Smooth muscle cell of the brain vasculature (primary cell): ENCODE results near the gene SDK1.

ENCODE experiments used
- DNase-seq: peaks from one replicate; pipeline ENCODE4 v3.0.0-alpha.2; 2012; ENCODE audit warnings: low read depth, low spot score

The SDK1 gene

DNA sequence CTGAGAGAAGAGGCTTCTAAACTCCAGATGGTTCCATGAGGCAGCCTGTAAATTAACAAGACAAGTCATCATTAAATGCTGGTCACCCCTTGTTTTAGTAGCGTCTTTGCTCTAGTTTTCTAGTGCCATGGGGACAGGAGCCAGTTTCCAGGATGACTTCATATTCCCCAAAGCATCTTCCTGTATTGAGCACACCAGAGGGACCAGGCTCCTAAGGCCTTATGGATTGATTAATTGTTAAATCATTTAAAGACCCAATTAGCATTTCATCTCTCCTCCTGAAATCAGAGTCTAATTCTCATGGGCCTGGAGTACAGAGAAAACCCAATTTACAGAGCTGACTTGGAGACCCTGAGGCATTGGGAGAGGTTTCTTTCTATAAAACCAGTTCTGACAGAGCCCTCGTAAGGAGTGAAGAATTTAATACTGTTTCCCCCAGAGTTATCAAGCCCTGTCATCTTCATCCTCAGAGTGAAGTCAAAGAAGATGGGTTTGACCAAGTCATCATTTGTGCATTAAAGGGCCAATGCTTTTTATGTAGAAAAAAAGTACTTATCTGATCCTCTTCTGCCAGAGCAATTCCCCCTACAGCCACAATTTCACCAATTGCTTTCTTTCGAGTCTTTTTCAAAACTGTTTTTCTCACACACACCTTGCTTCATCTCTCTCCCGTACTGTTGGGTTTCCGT is 678.7 kb downstream of the SDK1 start:
- DNase-seq, result no peak

DNA sequence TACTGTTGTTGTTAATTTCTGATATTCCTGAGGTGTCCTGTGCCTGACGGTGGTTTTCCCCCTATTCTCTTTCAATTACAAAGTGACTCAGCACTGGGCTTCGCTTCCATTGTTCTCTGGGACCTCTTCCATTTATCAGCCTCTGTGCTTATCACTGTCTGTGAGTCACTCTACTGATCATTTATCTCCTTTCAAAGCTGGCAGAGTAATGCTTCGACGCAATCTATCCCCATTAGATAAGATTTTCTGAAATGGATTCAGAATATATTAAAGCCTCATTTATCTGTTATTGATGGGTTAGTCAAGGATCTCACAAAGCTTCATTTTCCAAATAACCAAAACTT is 679.2 kb downstream of the SDK1 start:
- no peak for DNase-seq

DNA sequence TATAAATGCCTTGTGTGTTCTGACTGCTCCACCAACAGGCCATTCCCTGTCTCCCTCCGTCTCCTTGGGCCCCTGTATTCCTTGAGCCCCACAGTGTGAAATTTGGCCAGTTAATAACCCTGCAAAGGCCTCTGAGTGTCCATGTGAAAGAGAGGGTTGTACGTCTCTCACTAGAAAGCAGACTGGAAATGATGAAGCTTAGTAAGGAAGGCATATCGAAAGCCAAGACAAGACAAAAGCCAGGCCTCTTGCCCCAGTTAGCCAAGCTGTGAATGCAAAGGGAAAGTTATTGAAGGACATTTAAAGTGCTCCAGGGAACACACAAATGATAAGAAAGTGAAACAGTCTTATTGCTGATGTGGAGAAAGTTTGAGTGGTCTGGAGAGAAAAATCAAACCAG is 680.2 kb downstream of the SDK1 start:
- DNase-seq, result no peak

DNA sequence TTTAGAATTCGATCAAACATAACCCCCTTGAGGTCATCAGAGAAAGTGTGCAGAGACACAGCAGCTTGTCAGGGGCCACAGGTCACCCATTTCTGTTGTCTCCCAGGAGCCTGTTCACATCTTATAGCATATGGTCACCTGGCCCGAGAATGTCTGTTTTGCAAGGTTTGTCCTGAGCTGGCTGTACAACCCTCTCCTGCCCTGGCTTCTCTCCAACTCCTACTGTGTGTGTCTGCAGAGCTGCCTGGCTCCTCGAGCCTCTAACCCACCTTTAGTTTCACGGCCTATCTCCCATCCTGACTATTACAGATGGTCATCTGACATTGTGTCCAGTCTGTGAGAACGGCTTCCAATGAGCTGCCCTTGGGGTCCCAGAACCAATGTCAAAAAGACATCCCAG is 683.4 kb downstream of the SDK1 start:
- no peak for DNase-seq

- no peak for DNase-seq
Measured at GRCh38 chr7:3986927-3987326, 685.9 kb downstream of the SDK1 start.

DNA sequence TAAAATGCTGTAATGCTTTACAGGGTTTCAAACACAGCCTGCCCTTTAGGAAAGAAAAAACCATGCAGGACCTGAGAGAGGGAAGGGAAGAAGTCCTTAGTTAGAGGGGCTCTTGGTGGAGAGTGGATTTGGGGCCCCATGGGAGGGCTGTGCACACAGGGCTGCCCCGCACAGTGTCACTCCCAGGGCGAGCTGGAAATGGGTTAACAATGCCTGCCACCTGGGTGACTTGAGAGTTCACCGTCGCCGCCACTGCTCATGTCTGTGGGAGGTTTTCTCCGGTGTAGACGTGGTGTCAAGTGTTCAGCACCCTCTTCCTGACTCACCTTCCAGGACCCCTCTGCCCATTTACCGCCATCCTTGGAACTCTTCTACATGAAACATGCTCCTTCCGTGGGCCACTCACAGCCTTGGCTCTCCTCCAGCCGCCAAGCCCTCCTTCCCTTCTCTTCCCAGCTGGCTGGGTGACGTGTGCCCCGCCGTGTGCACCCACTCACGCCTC is 686.4 kb downstream of the SDK1 start:
- DNase-seq, result no peak

- no peak for DNase-seq
Measured at GRCh38 chr7:3989723-3990122, 688.7 kb downstream of the SDK1 start.

GRCh38 chr7:3991731-3992231 is 690.7 kb downstream of the SDK1 start:
- DNase-seq, result no peak

GRCh38 chr7:3992841-3993240 is 691.8 kb downstream of the SDK1 start:
- DNase-seq, result no peak

- DNase-seq, result no peak
Measured at GRCh38 chr7:3994764-3995163, 693.7 kb downstream of the SDK1 start.

DNA sequence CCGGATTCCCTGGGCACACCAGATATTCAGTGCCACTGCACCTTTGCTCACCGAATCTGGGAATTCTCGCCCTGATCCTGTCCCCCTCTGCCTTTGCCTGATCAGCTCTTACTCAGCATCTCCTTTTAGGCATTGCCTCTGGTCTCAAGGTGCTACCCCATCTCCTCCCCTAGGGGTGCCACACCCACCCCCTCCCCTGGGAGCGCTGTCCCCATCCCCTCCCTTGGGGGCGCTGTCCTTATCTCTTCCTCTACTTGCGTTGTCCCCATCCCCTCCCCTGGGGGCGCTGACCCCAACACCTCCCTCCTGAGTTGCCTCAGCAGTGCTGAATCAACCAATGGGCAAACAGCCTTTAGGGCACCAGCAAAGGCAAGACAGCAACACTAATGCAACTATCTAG is 694.1 kb downstream of the SDK1 start:
- DNase-seq, result no peak

GRCh38 chr7:3998060-3998459 is 697.0 kb downstream of the SDK1 start:
- no peak for DNase-seq

GRCh38 chr7:4000139-4000538 is 699.1 kb downstream of the SDK1 start:
- DNase-seq, result no peak

DNA sequence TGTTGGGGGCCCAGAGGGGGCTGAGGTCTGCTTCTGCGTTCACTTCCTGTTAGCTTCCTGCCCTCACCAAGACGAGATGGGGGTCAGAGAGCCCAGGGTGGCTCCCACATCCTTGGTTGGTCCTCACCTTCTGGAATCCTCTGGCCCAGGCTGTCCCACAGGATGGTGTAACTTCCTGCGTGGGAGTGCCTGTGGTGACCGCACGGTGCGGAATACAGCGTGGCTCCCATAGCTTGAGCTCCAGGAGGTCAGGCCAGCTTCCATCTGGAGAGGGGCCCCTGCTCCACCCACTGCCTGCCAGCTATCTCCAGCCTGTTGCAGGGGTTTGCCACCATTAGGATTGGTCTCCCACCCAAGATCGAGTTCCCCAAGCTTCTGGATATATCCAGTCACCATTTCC is 699.9 kb downstream of the SDK1 start:
- DNase-seq, result no peak

GRCh38 chr7:4001742-4002141 is 700.7 kb downstream of the SDK1 start:
- DNase-seq, result no peak

DNA sequence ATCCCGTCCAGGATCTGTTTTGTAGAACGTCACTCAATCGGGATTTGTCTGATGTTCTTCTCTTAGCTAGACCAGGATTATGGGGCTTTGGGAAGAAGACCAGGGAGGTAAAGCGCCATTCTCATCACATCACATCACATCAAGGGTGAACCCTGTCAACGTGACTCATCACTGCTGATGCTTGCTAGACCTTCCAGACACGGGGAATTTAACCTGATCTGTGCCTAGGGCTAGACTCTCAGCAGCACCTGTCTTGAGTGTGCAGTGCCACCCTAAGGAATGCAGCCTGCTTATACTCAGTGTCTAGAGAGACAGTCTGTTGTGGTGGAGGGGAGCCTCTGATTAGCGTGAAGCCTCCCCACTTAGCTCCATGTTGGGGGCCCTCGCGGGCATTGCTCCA is 702.5 kb downstream of the SDK1 start:
- DNase-seq, result no peak

GRCh38 chr7:4006687-4007086 is 705.6 kb downstream of the SDK1 start:
- no peak for DNase-seq

DNA sequence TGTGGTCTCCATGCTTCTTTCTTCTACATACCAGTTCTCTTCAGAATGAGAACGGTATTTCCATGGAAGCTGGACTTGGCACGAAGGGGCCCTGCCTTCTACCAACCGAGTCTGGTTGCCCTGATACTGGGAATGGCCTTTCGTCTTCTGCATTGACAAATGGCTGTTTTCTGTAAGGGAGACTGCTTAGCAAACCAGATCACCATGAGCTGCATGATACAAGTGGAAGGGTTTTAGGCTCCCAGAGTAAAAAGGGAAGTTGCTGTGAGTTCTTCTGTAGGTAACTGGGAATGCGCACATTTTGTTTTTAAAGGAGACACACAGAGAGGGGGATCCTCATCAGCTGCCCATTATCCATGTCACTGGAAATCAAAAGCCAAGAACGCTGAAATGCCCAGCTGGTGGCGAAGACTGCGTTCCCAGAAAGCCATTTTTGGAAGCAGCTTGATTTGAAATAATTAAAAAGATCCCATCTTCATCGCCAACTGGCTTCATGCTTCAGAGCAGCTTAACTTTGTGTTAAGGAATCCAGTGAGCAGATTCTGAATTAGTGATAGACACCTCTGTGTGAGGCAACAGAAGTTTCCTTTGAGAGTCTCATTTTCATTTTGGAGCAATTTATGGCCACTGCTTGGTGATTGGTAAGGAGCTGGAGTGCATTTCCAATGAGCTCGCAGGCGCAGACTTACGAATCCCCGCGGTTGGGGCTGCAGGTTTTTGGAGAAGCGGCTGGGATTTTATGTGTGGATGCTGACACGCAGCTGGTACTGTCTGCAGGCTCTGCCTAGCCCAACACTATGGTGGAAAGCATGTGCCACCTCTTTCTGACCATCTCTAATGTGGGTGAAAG is 708.4 kb downstream of the SDK1 start:
- DNase-seq, result no peak

DNA sequence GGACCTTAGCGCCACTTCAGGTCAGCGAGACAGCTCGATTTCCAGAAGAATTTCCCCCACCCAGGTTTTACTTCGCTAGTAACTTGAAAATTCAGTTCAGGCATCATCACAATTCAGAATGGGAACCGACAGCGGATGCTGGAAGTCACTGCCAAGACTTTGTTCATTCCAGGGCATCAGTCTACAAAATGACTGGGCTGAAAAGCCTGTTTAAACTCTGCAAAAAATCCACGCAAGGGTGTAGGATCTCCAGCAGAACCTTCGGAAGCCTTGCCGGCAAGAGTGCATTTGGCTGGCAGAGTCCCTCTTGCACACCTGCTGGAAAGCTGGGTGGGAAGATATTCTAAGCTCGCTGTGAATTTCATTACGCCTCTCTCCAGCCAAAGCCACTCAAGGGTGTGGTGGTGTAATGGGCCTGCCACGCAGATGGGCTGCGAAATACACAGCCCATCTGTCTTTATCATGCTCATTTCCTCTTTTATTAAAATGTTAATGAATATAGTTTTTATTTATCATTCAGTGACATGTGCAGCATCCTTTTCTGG is 709.1 kb downstream of the SDK1 start:
- no peak for DNase-seq

DNA sequence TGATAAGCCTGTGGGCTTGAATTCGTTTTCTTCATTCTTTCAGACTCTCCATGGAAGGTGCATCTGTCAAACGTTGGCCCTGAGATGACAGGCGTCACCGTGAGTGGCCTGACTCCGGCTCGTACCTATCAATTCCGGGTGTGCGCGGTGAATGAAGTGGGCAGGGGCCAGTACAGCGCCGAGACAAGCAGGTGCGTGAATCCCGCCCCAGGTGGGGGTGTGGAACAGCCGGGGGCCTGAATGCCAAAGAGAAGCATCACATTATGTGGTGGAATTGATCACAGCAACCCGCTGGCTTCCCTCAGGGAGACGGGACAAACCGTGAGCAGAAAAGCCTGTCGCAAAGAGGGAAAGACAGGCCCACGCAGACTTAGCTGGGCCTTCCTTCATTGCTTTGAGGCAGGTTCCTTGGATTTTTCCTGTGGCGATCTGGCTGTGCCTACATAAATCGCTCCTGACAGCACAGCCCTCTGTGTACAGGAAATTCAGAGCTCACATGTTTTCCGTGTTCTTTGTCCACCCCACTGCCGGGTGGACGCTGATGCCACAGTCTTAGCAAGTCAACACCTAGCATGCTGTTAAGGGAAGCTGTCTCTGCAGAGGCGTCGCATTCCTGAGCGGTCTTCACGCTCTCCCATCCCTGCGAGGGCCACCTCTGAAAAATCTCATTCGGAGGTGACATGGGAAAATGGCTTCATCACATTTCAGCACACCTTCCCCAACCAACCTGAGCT is 710.0 kb downstream of the SDK1 start:
- no peak for DNase-seq

- no peak for DNase-seq
Measured at GRCh38 chr7:4013793-4014192, 712.7 kb downstream of the SDK1 start.
